Measurements from ENCODE around the gene SEMA3D. TPM values are rescaled to one million over a fixed set of nuclear protein-coding genes. Genes with fewer than 3 reads are reported as not detected.

SEMA3D gene
- polyA plus RNA-seq, 2 of the 4 experiments (the other 2 are of a cell fraction), result 0.04 to 0.13 TPM

GRCh38 chr7:85055196-85055595, 131.7 kb downstream of the SEMA3D start (continued):
- TF ChIP-seq TP53 (CRISPR knock-in tag; IDR thresholded peaks at IDR 0.05), result no peak

DNA sequence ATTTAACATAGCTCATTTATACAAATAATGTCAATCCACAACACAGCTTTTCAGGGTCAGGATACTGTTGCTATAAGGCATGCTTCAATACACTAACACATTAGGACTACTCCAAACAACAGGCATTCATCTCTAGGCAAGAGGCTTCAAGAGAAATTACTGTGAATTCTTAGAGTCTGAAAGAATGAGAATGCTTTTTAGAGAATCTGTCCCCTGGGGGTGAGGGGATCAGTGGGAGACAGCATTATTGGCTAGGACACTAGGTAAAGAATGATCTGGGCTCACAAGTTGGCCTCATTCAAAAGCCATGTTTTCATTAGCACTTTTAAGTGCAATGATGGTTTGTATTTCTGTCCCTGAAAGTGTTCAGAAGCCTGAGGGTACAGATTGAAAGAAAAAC, 132.6 kb downstream of the SEMA3D start:
- no peak for FAIRE-seq
- no peak for DNase-seq (ENCODE audit: low read depth in 1 of 2, low spot score in 1 of 2)
- no peak overlapping the region for H3K4me2 ChIP-seq
- H3K9me3 ChIP-seq, result no peaks in the 10 kb centered on the region
- POLR2A ChIA-PET, result no interaction called here
- TF ChIP-seq SREBF2 (IDR thresholded peaks at IDR 0.05), result no peak
- TF ChIP-seq FOSB (CRISPR knock-in tag; IDR thresholded peaks at IDR 0.05), result no peak
- no peak for TF ChIP-seq ZNF302 (CRISPR knock-in tag; IDR thresholded peaks at IDR 0.05)
- no peak for TF ChIP-seq CHD4 (IDR thresholded peaks at IDR 0.05; ENCODE audit: borderline replicate concordance)
- TF ChIP-seq JUN (IDR thresholded peaks at IDR 0.05), result no peak
- no peak for TF ChIP-seq JUNB (IDR thresholded peaks at IDR 0.05)
- no peak for TF ChIP-seq KDM5A (IDR thresholded peaks at IDR 0.05)
- no peak for TF ChIP-seq SMC3 (IDR thresholded peaks at IDR 0.05)
- TF ChIP-seq, protein P1, sequence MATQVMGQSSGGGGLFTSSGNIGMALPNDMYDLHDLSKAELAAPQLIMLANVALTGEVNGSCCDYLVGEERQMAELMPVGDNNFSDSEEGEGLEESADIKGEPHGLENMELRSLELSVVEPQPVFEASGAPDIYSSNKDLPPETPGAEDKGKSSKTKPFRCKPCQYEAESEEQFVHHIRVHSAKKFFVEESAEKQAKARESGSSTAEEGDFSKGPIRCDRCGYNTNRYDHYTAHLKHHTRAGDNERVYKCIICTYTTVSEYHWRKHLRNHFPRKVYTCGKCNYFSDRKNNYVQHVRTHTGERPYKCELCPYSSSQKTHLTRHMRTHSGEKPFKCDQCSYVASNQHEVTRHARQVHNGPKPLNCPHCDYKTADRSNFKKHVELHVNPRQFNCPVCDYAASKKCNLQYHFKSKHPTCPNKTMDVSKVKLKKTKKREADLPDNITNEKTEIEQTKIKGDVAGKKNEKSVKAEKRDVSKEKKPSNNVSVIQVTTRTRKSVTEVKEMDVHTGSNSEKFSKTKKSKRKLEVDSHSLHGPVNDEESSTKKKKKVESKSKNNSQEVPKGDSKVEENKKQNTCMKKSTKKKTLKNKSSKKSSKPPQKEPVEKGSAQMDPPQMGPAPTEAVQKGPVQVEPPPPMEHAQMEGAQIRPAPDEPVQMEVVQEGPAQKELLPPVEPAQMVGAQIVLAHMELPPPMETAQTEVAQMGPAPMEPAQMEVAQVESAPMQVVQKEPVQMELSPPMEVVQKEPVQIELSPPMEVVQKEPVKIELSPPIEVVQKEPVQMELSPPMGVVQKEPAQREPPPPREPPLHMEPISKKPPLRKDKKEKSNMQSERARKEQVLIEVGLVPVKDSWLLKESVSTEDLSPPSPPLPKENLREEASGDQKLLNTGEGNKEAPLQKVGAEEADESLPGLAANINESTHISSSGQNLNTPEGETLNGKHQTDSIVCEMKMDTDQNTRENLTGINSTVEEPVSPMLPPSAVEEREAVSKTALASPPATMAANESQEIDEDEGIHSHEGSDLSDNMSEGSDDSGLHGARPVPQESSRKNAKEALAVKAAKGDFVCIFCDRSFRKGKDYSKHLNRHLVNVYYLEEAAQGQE (IDR thresholded peaks at IDR 0.05), result no peak
- no peaks in the 10 kb centered on the region for H3K4me1 ChIP-seq
- ATAC-seq, result no peak
- H3K4me3 ChIP-seq, result no peak overlapping the region
- no peak overlapping the region for H3K27ac ChIP-seq
- CTCF ChIA-PET, result interaction anchor here (0.9 to 2.0 kb wide), 3 partner anchors 12 to 160 kb away, joined by 3 to 6 read pairs (median 3); no protein-coding TSS in a partner anchor

GRCh38 chr7:85052894-85053293, 134.0 kb downstream of the SEMA3D start:
- Histone ChIP-seq H3K4me1 (no peaks in the 10 kb centered on the region), H3K4me3 (no peak overlapping the region), H3K4me2 (no peak overlapping the region), H3K27ac (no peak overlapping the region), H3K9me3 (no peaks in the 10 kb centered on the region)
- WGBS (ENCODE audit: missing lambda C conversion rate), result 85% methylated on average over 1 of the region's 1 CpG
- ChIA-PET CTCF (interaction anchor here (1.4 to 2.0 kb wide), 2 partner anchors 11 to 162 kb away, joined by 3 to 6 read pairs; no protein-coding TSS in a partner anchor), POLR2A (no interaction called here)
- no peak for DNase-seq (ENCODE audit: low read depth in 1 of 2, low spot score in 1 of 2)
- ATAC-seq, result no peak
- TF ChIP-seq MYC (IDR thresholded peaks at IDR 0.05; ENCODE audit: borderline replicate concordance, low read length) (no peak), RNF2 (IDR thresholded peaks at IDR 0.05; ENCODE audit: borderline replicate concordance, low read depth) (no peak), CEBPB (IDR thresholded peaks at IDR 0.05) (no peak), EP300 (IDR thresholded peaks at IDR 0.05) (no peak), JUN (IDR thresholded peaks at IDR 0.05) (no peak), FOSB (CRISPR knock-in tag; IDR thresholded peaks at IDR 0.05) (no peak), PHF8 (IDR thresholded peaks at IDR 0.05; ENCODE audit: borderline replicate concordance, low read depth) (no peak), ZSCAN20 (CRISPR knock-in tag; IDR thresholded peaks at IDR 0.05) (no peak), RAD21 (conservative IDR thresholded peaks at IDR 0.05 in 1 of 2, IDR thresholded peaks at IDR 0.05 in 1 of 2) (no peak), MAFK (IDR thresholded peaks at IDR 0.05; ENCODE audit: partially characterized antibody) (no peak), ELK1 (IDR thresholded peaks at IDR 0.05; ENCODE audit: low read depth, low read length) (no peak), HOXB5 (CRISPR knock-in tag; IDR thresholded peaks at IDR 0.05) (no peak), SMC3 (IDR thresholded peaks at IDR 0.05) (no peak), BHLHE40 (IDR thresholded peaks at IDR 0.05; ENCODE audit: low read depth, low read length) (no peak), FOSL2 (IDR thresholded peaks at IDR 0.05) (no peak), FOSL2 (CRISPR knock-in tag; IDR thresholded peaks at IDR 0.05) (no peak), ZFP36 (IDR thresholded peaks at IDR 0.05; ENCODE audit: borderline replicate concordance, partially characterized antibody) (no peak), POLR2A (IDR thresholded peaks at IDR 0.05; ENCODE audit: low read length) (no peak)
- TF ChIP-seq, protein P2, sequence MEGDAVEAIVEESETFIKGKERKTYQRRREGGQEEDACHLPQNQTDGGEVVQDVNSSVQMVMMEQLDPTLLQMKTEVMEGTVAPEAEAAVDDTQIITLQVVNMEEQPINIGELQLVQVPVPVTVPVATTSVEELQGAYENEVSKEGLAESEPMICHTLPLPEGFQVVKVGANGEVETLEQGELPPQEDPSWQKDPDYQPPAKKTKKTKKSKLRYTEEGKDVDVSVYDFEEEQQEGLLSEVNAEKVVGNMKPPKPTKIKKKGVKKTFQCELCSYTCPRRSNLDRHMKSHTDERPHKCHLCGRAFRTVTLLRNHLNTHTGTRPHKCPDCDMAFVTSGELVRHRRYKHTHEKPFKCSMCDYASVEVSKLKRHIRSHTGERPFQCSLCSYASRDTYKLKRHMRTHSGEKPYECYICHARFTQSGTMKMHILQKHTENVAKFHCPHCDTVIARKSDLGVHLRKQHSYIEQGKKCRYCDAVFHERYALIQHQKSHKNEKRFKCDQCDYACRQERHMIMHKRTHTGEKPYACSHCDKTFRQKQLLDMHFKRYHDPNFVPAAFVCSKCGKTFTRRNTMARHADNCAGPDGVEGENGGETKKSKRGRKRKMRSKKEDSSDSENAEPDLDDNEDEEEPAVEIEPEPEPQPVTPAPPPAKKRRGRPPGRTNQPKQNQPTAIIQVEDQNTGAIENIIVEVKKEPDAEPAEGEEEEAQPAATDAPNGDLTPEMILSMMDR (IDR thresholded peaks at IDR 0.05), result no peak
- TF ChIP-seq, protein P3, sequence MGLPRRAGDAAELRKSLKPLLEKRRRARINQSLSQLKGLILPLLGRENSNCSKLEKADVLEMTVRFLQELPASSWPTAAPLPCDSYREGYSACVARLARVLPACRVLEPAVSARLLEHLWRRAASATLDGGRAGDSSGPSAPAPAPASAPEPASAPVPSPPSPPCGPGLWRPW (IDR thresholded peaks at IDR 0.05), result no peak
- TF ChIP-seq, protein P4, sequence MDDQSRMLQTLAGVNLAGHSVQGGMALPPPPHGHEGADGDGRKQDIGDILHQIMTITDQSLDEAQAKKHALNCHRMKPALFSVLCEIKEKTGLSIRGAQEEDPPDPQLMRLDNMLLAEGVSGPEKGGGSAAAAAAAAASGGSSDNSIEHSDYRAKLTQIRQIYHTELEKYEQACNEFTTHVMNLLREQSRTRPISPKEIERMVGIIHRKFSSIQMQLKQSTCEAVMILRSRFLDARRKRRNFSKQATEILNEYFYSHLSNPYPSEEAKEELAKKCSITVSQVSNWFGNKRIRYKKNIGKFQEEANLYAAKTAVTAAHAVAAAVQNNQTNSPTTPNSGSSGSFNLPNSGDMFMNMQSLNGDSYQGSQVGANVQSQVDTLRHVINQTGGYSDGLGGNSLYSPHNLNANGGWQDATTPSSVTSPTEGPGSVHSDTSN (IDR thresholded peaks at IDR 0.05), result no peak
- no peak for FAIRE-seq
